ENCODE results near the gene UQCC5. TPM values are rescaled to one million over a fixed set of nuclear protein-coding genes. Genes with fewer than 3 reads are reported as not detected.

UQCC5 gene
- total and polyA plus RNA-seq, 2 donors from 2014 or later, result 26.8 to 135 TPM

GRCh38 chr3:52523386-52524257 is 12.8 kb upstream of the UQCC5 start:
- peak in 2 of 5 donors; percentile 39 to 63 for DNase-seq
- Histone ChIP-seq H3K27me3 (ENCODE audit: control insufficient read depth, insufficient read depth, low read length) (no peaks in the 10 kb centered on the region), H3K27ac (ENCODE audit: low read depth in 2 of 2, low read length in 2 of 2) (no peak overlapping the region), H3K9me3 (ENCODE audit: control insufficient read depth in 2 of 3, insufficient read depth in 1 of 3, low read length in 3 of 3) (no peaks in the 10 kb centered on the region), H3K4me3 (ENCODE audit: low read length in 3 of 3) (no peak overlapping the region), H3K36me3 (ENCODE audit: control insufficient read depth in 2 of 3, insufficient read depth in 3 of 3, low read length in 3 of 3) (peaks cover 0 to 2% (median 2%) of the 10 kb centered on the region in 3 donors), H3K9ac (ENCODE audit: low read length in 3 of 3) (no peak overlapping the region), H3K4me1 (ENCODE audit: control insufficient read depth in 2 of 3, insufficient read depth in 2 of 3, low read depth in 1 of 3, low read length in 3 of 3) (peaks cover 0 to 24% (median 5%) of the 10 kb centered on the region in 3 donors)
- FAIRE-seq, result no peak
- no peak for TF ChIP-seq CTCF (IDR thresholded peaks at IDR 0.05; ENCODE audit: borderline replicate concordance, extremely low read depth, insufficient read depth)
- intact Hi-C loops (cut with DNase I), result no loop called here

- TF ChIP-seq CTCF (IDR thresholded peaks at IDR 0.05; ENCODE audit: borderline replicate concordance, extremely low read depth, insufficient read depth), result no peak
- H3K9me3 ChIP-seq (ENCODE audit: control insufficient read depth in 2 of 3, insufficient read depth in 1 of 3, low read length in 3 of 3), result no peaks in the 10 kb centered on the region
- no peak overlapping the region for H3K4me3 ChIP-seq (ENCODE audit: low read length in 3 of 3)
- peak overlapping the region; percentile 78 to 88 for H3K27ac ChIP-seq (ENCODE audit: low read depth in 2 of 2, low read length in 2 of 2)
- H3K27me3 ChIP-seq (ENCODE audit: control insufficient read depth, insufficient read depth, low read length), result no peaks in the 10 kb centered on the region
- FAIRE-seq (no peak), DNase-seq (peak in 1 of 5 donors; percentile 74)
- intact Hi-C loops (cut with DNase I), result no loop called here
- peaks cover 0 to 24% (median 5%) of the 10 kb centered on the region in 3 donors for H3K4me1 ChIP-seq (ENCODE audit: control insufficient read depth in 2 of 3, insufficient read depth in 2 of 3, low read depth in 1 of 3, low read length in 3 of 3)
- H3K9ac ChIP-seq (ENCODE audit: low read length in 3 of 3), result peak overlapping the region in 1 of 3 donors; percentile 40
- peaks cover 0 to 2% (median 2%) of the 10 kb centered on the region in 3 donors for H3K36me3 ChIP-seq (ENCODE audit: control insufficient read depth in 2 of 3, insufficient read depth in 3 of 3, low read length in 3 of 3)
These were observed 12.1 kb upstream of the UQCC5 start for GRCh38 chr3:52524258-52524751.

GRCh38 chr3:52524752-52525679 is 11.4 kb upstream of the UQCC5 start:
- H3K9me3 ChIP-seq (ENCODE audit: control insufficient read depth in 2 of 3, insufficient read depth in 1 of 3, low read length in 3 of 3), result no peaks in the 10 kb centered on the region
- DNase-seq (peak; percentile 42 to 90 (median 71)), FAIRE-seq (no peak)
- no peaks in the 10 kb centered on the region for H3K27me3 ChIP-seq (ENCODE audit: control insufficient read depth, insufficient read depth, low read length)
- TF ChIP-seq CTCF (IDR thresholded peaks at IDR 0.05; ENCODE audit: borderline replicate concordance, extremely low read depth, insufficient read depth), result no peak
- peak overlapping the region; percentile 87 to 88 for H3K27ac ChIP-seq (ENCODE audit: low read depth in 2 of 2, low read length in 2 of 2)
- peaks cover 0 to 24% (median 5%) of the 10 kb centered on the region in 3 donors for H3K4me1 ChIP-seq (ENCODE audit: control insufficient read depth in 2 of 3, insufficient read depth in 2 of 3, low read depth in 1 of 3, low read length in 3 of 3)
- peaks cover 0 to 2% (median 2%) of the 10 kb centered on the region in 3 donors for H3K36me3 ChIP-seq (ENCODE audit: control insufficient read depth in 2 of 3, insufficient read depth in 3 of 3, low read length in 3 of 3)
- H3K4me3 ChIP-seq (ENCODE audit: low read length in 3 of 3), result no peak overlapping the region
- peak overlapping the region in 1 of 3 donors; percentile 40 for H3K9ac ChIP-seq (ENCODE audit: low read length in 3 of 3)
- intact Hi-C loops (cut with DNase I), result no loop called here
